K562 (cell line): ENCODE measurements around the gene TMEM154. TPM values are rescaled to one million over a fixed set of nuclear protein-coding genes. Genes with fewer than 3 reads are reported as not detected.

Experiments used
- HDAC1 ChIP-seq, 2 experiments: fragments of 450-650 bp; IDR thresholded peaks; 2 replicates each; pipeline ENCODE4 v1.6.1; 2016 to 2017; ENCODE audit warnings: inconsistent platforms in 1 of 2, mild to moderate bottlenecking in 1 of 2, moderate library complexity in 1 of 2
- NFRKB ChIP-seq: fragments of 450-650 bp; IDR thresholded peaks from 2 replicates; pipeline ENCODE4 v1.6.1; 2016; ENCODE audit warnings: low read depth
- SOX6 ChIP-seq: fragments of 450-650 bp; IDR thresholded peaks from 2 replicates; pipeline ENCODE4 v1.6.1; 2014; ENCODE audit warnings: mild to moderate bottlenecking
- SRSF9 ChIP-seq: fragments of 200-400 bp; formaldehyde crosslinking; IDR thresholded peaks from 2 replicates; pipeline ENCODE4 v1.6.1; 2017; ENCODE audit warnings: low read depth, low read length, borderline replicate concordance
- TAF15 ChIP-seq: fragments of 200-400 bp; formaldehyde crosslinking; IDR thresholded peaks from 2 replicates; pipeline ENCODE4 v1.6.1; 2017; ENCODE audit warnings: mild to moderate bottlenecking, low read depth, low read length, moderate library complexity
- ZNF584 ChIP-seq: fragments of 200-800 bp; sonication (Bioruptor generic); IDR thresholded peaks from 2 replicates; pipeline ENCODE4 v1.6.1; 2016; ENCODE audit warnings: low read depth, mild to moderate bottlenecking, missing genetic modification characterization, missing compliant biosample characterization
- polyA plus RNA-seq, 8 experiments: library from polyadenylated mRNA; depleted of rRNA in 4 of 8; stranded (reverse) in 5 of 8; unstranded in 3 of 8; fragments of >200 nt; fragmentation: Nextera tagmentation in 2 of 8; fragmentation: Illumina TruSeq in 1 of 8; extraction: Ambion mirVana in 2 of 8; extraction: Trizol in 1 of 8; gene quantifications; 2 replicates each; pipeline versions ENCODE4 v1.2.1 to v1.2.3, GENCODE V29; 2011 to 2014; ENCODE audit warnings: inconsistent platforms in 1 of 8, missing spikeins in 1 of 8
- total RNA-seq, 7 experiments: library from RNA; depleted of rRNA in 6 of 7; stranded (reverse); fragments of >200 nt in 6 of 7; fragmentation: Illumina TruSeq in 2 of 7; extraction: Trizol in 2 of 7; gene quantifications; 2 replicates each; pipeline versions ENCODE4 v1.2.1 to v1.2.3, GENCODE V29; 2011 to 2021; ENCODE audit warnings: low replicate concordance in 1 of 7
- TF ChIP-seq, protein P1 (sequence below): sonication (generic); formaldehyde crosslinking; IDR thresholded peaks from 2 replicates; pipeline ENCODE4 v1.9.0; 2022; ENCODE audit warnings: mild to moderate bottlenecking, missing genetic modification reagents
- TF ChIP-seq, protein P2 (sequence below): fragments of 250-450 bp; sonication (Bioruptor Pico); IDR thresholded peaks from 2 replicates; pipeline ENCODE4 v1.5.0; 2021; ENCODE audit warnings: mild to moderate bottlenecking, borderline replicate concordance
- TF ChIP-seq, protein P3 (sequence below): fragments of 450-650 bp; formaldehyde crosslinking; IDR thresholded peaks from 2 replicates; pipeline ENCODE4 v1.4.0; 2022; ENCODE audit warnings: mild to moderate bottlenecking, moderate library complexity

TMEM154 gene
- total and polyA plus RNA-seq, 9 of the 15 experiments (the other 6 are each of a cell fraction or from before 2014, with no cell fraction given), result 0.13 to 1.8 (median 0.58) TPM

DNA sequence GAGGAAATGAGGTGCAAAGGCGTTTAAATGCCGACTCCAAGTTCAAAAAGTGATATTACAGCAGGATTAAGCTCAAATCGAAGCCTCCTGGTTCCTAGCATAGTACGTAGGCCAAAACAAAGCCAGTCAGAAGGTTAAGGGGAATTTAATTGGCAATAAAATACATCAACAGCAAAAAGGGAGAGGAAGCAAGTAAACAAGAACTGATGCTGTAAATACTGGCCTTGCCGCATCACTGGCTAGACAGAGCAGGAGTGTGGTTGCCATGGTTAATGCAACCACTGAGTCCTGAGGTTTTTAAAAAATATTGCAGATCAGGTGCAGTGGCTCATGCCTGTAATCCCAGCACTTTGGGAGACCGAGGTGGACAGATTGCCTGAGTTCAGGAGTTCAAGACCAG lies 80.7 kb downstream of the TMEM154 start (continued):
- TF ChIP-seq HDAC1 (IDR thresholded peaks at IDR 0.05) (no peak), TAF15 (no peak), SRSF9 (no peak), SOX6 (no peak), ZNF584 (CRISPR knock-in tag) (no peak), NFRKB (no peak)
- TF ChIP-seq, protein P1, sequence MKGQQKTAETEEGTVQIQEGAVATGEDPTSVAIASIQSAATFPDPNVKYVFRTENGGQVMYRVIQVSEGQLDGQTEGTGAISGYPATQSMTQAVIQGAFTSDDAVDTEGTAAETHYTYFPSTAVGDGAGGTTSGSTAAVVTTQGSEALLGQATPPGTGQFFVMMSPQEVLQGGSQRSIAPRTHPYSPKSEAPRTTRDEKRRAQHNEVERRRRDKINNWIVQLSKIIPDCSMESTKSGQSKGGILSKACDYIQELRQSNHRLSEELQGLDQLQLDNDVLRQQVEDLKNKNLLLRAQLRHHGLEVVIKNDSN (CRISPR knock-in tag), result no peak
- TF ChIP-seq, protein P2, sequence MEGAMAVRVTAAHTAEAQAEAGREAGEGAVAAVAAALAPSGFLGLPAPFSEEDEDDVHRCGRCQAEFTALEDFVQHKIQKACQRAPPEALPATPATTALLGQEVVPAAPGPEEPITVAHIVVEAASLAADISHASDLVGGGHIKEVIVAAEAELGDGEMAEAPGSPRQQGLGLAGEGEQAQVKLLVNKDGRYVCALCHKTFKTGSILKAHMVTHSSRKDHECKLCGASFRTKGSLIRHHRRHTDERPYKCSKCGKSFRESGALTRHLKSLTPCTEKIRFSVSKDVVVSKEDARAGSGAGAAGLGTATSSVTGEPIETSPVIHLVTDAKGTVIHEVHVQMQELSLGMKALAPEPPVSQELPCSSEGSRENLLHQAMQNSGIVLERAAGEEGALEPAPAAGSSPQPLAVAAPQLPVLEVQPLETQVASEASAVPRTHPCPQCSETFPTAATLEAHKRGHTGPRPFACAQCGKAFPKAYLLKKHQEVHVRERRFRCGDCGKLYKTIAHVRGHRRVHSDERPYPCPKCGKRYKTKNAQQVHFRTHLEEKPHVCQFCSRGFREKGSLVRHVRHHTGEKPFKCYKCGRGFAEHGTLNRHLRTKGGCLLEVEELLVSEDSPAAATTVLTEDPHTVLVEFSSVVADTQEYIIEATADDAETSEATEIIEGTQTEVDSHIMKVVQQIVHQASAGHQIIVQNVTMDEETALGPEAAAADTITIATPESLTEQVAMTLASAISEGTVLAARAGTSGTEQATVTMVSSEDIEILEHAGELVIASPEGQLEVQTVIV, result no peak
- TF ChIP-seq, protein P3, sequence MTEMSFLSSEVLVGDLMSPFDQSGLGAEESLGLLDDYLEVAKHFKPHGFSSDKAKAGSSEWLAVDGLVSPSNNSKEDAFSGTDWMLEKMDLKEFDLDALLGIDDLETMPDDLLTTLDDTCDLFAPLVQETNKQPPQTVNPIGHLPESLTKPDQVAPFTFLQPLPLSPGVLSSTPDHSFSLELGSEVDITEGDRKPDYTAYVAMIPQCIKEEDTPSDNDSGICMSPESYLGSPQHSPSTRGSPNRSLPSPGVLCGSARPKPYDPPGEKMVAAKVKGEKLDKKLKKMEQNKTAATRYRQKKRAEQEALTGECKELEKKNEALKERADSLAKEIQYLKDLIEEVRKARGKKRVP (CRISPR knock-in tag), result no peak
